Natural killer cell (primary cell): Measurements from ENCODE around the gene GPX3. TPM values are rescaled to one million over a fixed set of nuclear protein-coding genes. Genes with fewer than 3 reads are reported as not detected.

Experiments
- ATAC-seq, 3 donors: fragments of 150-1000 bp in 2 of 3; fragments of 200-7000 bp in 1 of 3; cut with Tn5 transposase; 1 replicate in 1 of 3; 2 replicates in 2 of 3; pipeline ENCODE4 v1.10.0; 2021; ENCODE audit warnings: mild to moderate bottlenecking in 2 of 3, moderate library complexity in 2 of 3
- DNase-seq, 2 donors: peaks; one replicate each; pipeline versions ENCODE4 v3.0.0 to v3.0.0-alpha.2; 2013 to 2021; ENCODE audit warnings: mixed read lengths in 1 of 2
- H3K27ac ChIP-seq: one replicate; pipeline ENCODE4 v1.5.1; 2013; ENCODE audit warnings: mild to moderate bottlenecking, low read length
- H3K27me3 ChIP-seq: one replicate; pipeline ENCODE4 v1.6.1; 2013; ENCODE audit warnings: low read length; ENCODE audit not compliant: control insufficient read depth, insufficient read depth
- H3K36me3 ChIP-seq: one replicate; pipeline ENCODE4 v1.6.1; 2013; ENCODE audit warnings: low read length; ENCODE audit not compliant: control insufficient read depth, insufficient read depth
- H3K4me1 ChIP-seq: one replicate; pipeline ENCODE4 v1.6.1; 2013; ENCODE audit warnings: low read length; ENCODE audit not compliant: control insufficient read depth, insufficient read depth
- H3K4me3 ChIP-seq: one replicate; pipeline ENCODE4 v1.5.1; 2013; ENCODE audit warnings: low read length
- H3K9me3 ChIP-seq: one replicate; pipeline ENCODE4 v1.6.1; 2013; ENCODE audit warnings: low read length; ENCODE audit not compliant: control insufficient read depth, insufficient read depth
- H3K27ac Mint-ChIP-seq, 2 donors: one replicate each; pipeline ENCODE4 v1.8.0; 2022; ENCODE audit warnings: mild to moderate bottlenecking in 2 of 2, mixed read lengths in 2 of 2, moderate library complexity in 1 of 2
- H3K27me3 Mint-ChIP-seq, 2 donors: one replicate each; pipeline ENCODE4 v1.8.0; 2022; ENCODE audit warnings: low read depth in 2 of 2, mixed read lengths in 2 of 2
- H3K36me3 Mint-ChIP-seq: one replicate; pipeline ENCODE4 v1.8.0; 2022; ENCODE audit warnings: mixed read lengths
- H3K4me1 Mint-ChIP-seq, 2 donors: one replicate each; pipeline ENCODE4 v1.8.0; 2022; ENCODE audit warnings: mixed read lengths in 2 of 2
- H3K4me3 Mint-ChIP-seq: one replicate; pipeline ENCODE4 v1.8.0; 2022; ENCODE audit warnings: mild to moderate bottlenecking, moderate library complexity, mixed read lengths
- H3K9me3 Mint-ChIP-seq, 2 donors: one replicate each; pipeline ENCODE4 v1.8.0; 2022; ENCODE audit warnings: mixed read lengths in 2 of 2
- CTCF ChIP-seq: fragments of 200-600 bp; IDR thresholded peaks from one replicate; pipeline ENCODE4 v1.8.0; 2022; ENCODE audit warnings: antibody characterized with exemption
- WGBS: methylation state at CpG from one replicate; pipeline ENCODE4 v1.1.7; 2013; ENCODE audit warnings: missing lambda C conversion rate; ENCODE audit not compliant: insufficient coverage; 5-methylcytosine and 5-hydroxymethylcytosine counted together
- intact Hi-C: fragments of 100-400 bp; cut with micrococcal nuclease; formaldehyde crosslinking; loops from one replicate; pipeline ENCODE4 v1.14.2; 2022
- total RNA-seq, 4 donors: library from RNA; stranded (reverse); fragments of 120-200 nt in 1 of 4; gene quantifications; one replicate each; pipeline versions ENCODE4 v1.2.3 to v1.2.4, GENCODE V29; 2013 to 2022

GPX3 gene
- 1 to 10 TPM in 1 of 3 donors, not detected in 2; 1.1 TPM for total RNA-seq
- 0.74 TPM for total RNA-seq (2013)

DNA sequence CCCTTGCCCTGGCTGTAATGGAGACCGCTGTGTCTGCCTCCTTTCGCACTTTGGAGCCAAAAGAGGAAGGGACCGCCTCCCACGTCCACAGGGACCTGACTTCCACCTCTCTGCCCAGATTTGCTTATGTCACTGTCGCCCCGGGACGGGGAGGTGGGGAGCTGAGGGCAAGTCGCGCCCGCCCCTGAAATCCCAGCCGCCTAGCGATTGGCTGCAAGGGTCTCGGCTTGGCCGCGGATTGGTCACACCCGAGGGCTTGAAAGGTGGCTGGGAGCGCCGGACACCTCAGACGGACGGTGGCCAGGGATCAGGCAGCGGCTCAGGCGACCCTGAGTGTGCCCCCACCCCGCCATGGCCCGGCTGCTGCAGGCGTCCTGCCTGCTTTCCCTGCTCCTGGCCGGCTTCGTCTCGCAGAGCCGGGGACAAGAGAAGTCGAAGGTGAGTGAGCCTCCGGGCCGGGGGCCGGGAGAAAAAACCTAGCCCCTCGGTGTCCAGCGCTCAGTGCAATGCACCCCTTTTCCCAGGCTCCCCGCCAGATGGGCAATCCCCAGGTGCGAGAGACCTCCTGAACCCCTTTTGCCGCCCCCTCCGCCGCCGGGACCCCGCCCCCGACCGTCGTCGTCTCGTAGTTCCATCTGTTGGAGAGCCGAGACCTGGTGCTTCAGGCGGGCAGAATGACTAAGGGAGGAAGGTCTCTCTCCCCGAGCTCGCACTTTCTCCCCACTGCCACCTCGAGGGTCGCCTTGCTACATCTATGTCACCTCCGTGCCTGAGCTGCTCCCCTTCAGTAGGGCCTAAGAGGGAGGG, at the start of gene GPX3:
GPX3 (plus strand) TSS at position 288 of the 807 bp plus-strand sequence; CDS start at position 352, 64 bp downstream.
- Histone ChIP-seq H3K4me1 (peaks cover 13% of the 10 kb centered on the region), H3K36me3 (no peaks in the 10 kb centered on the region), H3K27me3 (no peaks in the 10 kb centered on the region), H3K27ac (no peak within 1 kb of the TSS), H3K9me3 (no peaks in the 10 kb centered on the region), H3K4me3 (peak within 1 kb of the TSS; percentile 27)
- Mint-ChIP-seq H3K4me1 (peaks cover 15 to 36% of the 10 kb centered on the region in 2 donors), H3K27me3 (peaks cover 0 to 7% of the 10 kb centered on the region in 2 donors), H3K27ac (peak within 1 kb of the TSS in 1 of 2 donors; percentile 66), H3K9me3 (no peaks in the 10 kb centered on the region), H3K36me3 (no peaks in the 10 kb centered on the region), H3K4me3 (peak within 1 kb of the TSS; percentile 83)
- TF ChIP-seq CTCF: no peak
- DNase-seq (peak; percentile 22 to 48), ATAC-seq (peak; percentile 69 to 82 (median 79))
- intact Hi-C loops: no loop called here
- WGBS: 4% methylated on average over 54 of the region's 54 CpGs

DNA sequence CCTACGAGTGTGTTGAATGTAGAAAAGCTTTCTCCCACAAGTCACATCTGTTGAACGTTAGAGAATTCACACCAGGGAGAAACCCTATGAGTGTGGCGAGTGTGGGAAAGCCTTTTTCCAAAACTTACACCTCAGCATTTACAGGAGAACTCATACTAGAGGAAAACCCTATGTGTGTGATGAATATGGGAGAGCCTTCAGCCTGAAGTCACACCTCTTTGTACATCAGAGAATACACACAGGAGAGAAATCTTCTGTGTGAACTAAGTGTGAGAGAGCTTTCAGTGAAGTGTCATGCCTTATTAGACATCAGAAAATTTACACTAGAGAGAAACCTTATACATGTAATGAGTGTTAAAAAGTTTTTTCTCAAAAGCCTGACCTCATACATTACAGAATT, 41.8 kb upstream of the GPX3 start:
- Mint-ChIP-seq H3K4me1 (no peaks in the 10 kb centered on the region), H3K4me3 (no peak overlapping the region), H3K9me3 (no peaks in the 10 kb centered on the region), H3K27me3 (peaks cover 10 to 17% of the 10 kb centered on the region in 2 donors), H3K27ac (no peak overlapping the region), H3K36me3 (no peaks in the 10 kb centered on the region)
- no peaks in the 10 kb centered on the region for H3K27me3 ChIP-seq
- H3K9me3 ChIP-seq: no peaks in the 10 kb centered on the region
- no peak for DNase-seq
- intact Hi-C loops: no loop called here
- WGBS: no CpG with 5 or more reads among the region's 3 CpGs
- ATAC-seq: no peak
- TF ChIP-seq CTCF: no peak
- H3K27ac ChIP-seq: no peak overlapping the region
- no peaks in the 10 kb centered on the region for H3K4me1 ChIP-seq
- no peaks in the 10 kb centered on the region for H3K36me3 ChIP-seq
- no peak overlapping the region for H3K4me3 ChIP-seq

GRCh38 chr5:150987746-150988145, 32.6 kb upstream of the GPX3 start:
- no peak for DNase-seq
- Mint-ChIP-seq H3K9me3 (no peaks in the 10 kb centered on the region), H3K4me3 (no peak overlapping the region), H3K36me3 (no peaks in the 10 kb centered on the region), H3K27ac (no peak overlapping the region), H3K27me3 (peaks cover 14 to 20% of the 10 kb centered on the region in 2 donors), H3K4me1 (no peaks in the 10 kb centered on the region)
- Histone ChIP-seq H3K4me1 (no peaks in the 10 kb centered on the region), H3K9me3 (no peaks in the 10 kb centered on the region), H3K27me3 (no peaks in the 10 kb centered on the region), H3K4me3 (no peak overlapping the region), H3K36me3 (no peaks in the 10 kb centered on the region), H3K27ac (no peak overlapping the region)
- 89% methylated on average over 3 of the region's 3 CpGs for WGBS
- intact Hi-C loops: no loop called here
- no peak for TF ChIP-seq CTCF
- no peak for ATAC-seq
